Measurements from ENCODE around the gene RAB11FIP3. TPM values are rescaled to one million over a fixed set of nuclear protein-coding genes. Genes with fewer than 3 reads are reported as not detected.

Gene RAB11FIP3
- total RNA-seq, 2 donors from 2014 or later = 33.2 to 93.2 TPM

GRCh38 chr16:516301-516700 lies 90.9 kb downstream of the RAB11FIP3 start:
- Histone ChIP-seq H3K27ac (no peak overlapping the region), H3K4me1 (replicated peaks) (no peaks in the 10 kb centered on the region), H3K27me3 (replicated peaks; ENCODE audit: insufficient read depth) (no peaks in the 10 kb centered on the region), H3K4me3 (no peak overlapping the region), H3K36me3 (no peaks in the 10 kb centered on the region), H3K9me3 (no peaks in the 10 kb centered on the region)
- DNase-seq (ENCODE audit: low spot score) = no peak
- intact Hi-C loops (cut with DNase I) = no loop called here
- 96% methylated on average over 8 of the region's 8 CpGs for WGBS
- TF ChIP-seq POLR2AphosphoS5 (IDR thresholded peaks at IDR 0.05) (no peak), CTCF (IDR thresholded peaks at IDR 0.05) (no peak), POLR2A (IDR thresholded peaks at IDR 0.05) (no peak)

GRCh38 chr16:518858-519257 lies 93.4 kb downstream of the RAB11FIP3 start:
- Histone ChIP-seq H3K36me3 (no peaks in the 10 kb centered on the region), H3K4me1 (replicated peaks) (no peaks in the 10 kb centered on the region), H3K27ac (no peak overlapping the region), H3K9me3 (no peaks in the 10 kb centered on the region), H3K27me3 (replicated peaks; ENCODE audit: insufficient read depth) (no peaks in the 10 kb centered on the region), H3K4me3 (no peak overlapping the region)
- no peak for DNase-seq (ENCODE audit: low spot score)
- intact Hi-C loops (cut with DNase I) = no loop called here
- TF ChIP-seq POLR2A (IDR thresholded peaks at IDR 0.05) (no peak), CTCF (IDR thresholded peaks at IDR 0.05) (no peak), POLR2AphosphoS5 (IDR thresholded peaks at IDR 0.05) (no peak)
- WGBS = 93% methylated on average over 9 of the region's 9 CpGs

GRCh38 chr16:519425-519824 lies 94.0 kb downstream of the RAB11FIP3 start:
- H3K27me3 ChIP-seq (replicated peaks; ENCODE audit: insufficient read depth) = no peaks in the 10 kb centered on the region
- H3K9me3 ChIP-seq = no peaks in the 10 kb centered on the region
- intact Hi-C loops (cut with DNase I) = no loop called here
- no peak overlapping the region for H3K4me3 ChIP-seq
- 94% methylated on average over 19 of the region's 19 CpGs for WGBS
- H3K36me3 ChIP-seq = no peaks in the 10 kb centered on the region
- no peak for DNase-seq (ENCODE audit: low spot score)
- no peaks in the 10 kb centered on the region for H3K4me1 ChIP-seq (replicated peaks)
- TF ChIP-seq POLR2A (IDR thresholded peaks at IDR 0.05) (no peak), POLR2AphosphoS5 (IDR thresholded peaks at IDR 0.05) (no peak), CTCF (IDR thresholded peaks at IDR 0.05) (no peak)
- H3K27ac ChIP-seq = no peak overlapping the region

- TF ChIP-seq POLR2A (IDR thresholded peaks at IDR 0.05) (no peak), CTCF (IDR thresholded peaks at IDR 0.05) (no peak), POLR2AphosphoS5 (IDR thresholded peaks at IDR 0.05) (no peak)
- peaks cover under 1% of the 10 kb centered on the region for H3K4me1 ChIP-seq (replicated peaks)
- no peak for DNase-seq (ENCODE audit: low spot score)
- H3K9me3 ChIP-seq = no peaks in the 10 kb centered on the region
- intact Hi-C loops (cut with DNase I) = no loop called here
- 93% methylated on average over 33 of the region's 35 CpGs for WGBS
- no peaks in the 10 kb centered on the region for H3K27me3 ChIP-seq (replicated peaks; ENCODE audit: insufficient read depth)
- no peak overlapping the region for H3K4me3 ChIP-seq
- H3K36me3 ChIP-seq = no peaks in the 10 kb centered on the region
- no peak overlapping the region for H3K27ac ChIP-seq
Measured at GRCh38 chr16:519841-520687, 94.6 kb downstream of the RAB11FIP3 start.

GRCh38 chr16:520847-521246 lies 95.4 kb downstream of the RAB11FIP3 start:
- no peak overlapping the region for H3K4me3 ChIP-seq
- no peaks in the 10 kb centered on the region for H3K36me3 ChIP-seq
- no peaks in the 10 kb centered on the region for H3K27me3 ChIP-seq (replicated peaks; ENCODE audit: insufficient read depth)
- 89% methylated on average over 13 of the region's 13 CpGs for WGBS
- peaks cover 8% of the 10 kb centered on the region for H3K4me1 ChIP-seq (replicated peaks)
- TF ChIP-seq POLR2AphosphoS5 (IDR thresholded peaks at IDR 0.05) = no peak
- no peak for TF ChIP-seq CTCF (IDR thresholded peaks at IDR 0.05)
- no peak for TF ChIP-seq POLR2A (IDR thresholded peaks at IDR 0.05)
- no peak overlapping the region for H3K27ac ChIP-seq
- H3K9me3 ChIP-seq = no peaks in the 10 kb centered on the region
- DNase-seq (ENCODE audit: low spot score) = no peak
- intact Hi-C loops (cut with DNase I) = no loop called here

Data from prostate gland (tissue), 2 donors.